HG02623 (cell line): Measurements from ENCODE around the gene MRPS18B.
"Not testable (repeated sequence)": the region's sequence is repeated elsewhere in the genome, so short reads cannot be mapped to it uniquely, and the experiment has no call there.

Experiments
- ATAC-seq: cut with Tn5 transposase; IDR thresholded peaks from one replicate; pipeline ENCODE4 v1.9.1; 2021; ENCODE audit warnings: moderate library complexity; ENCODE audit not compliant: unreplicated experiment

The MRPS18B gene

GRCh38 chr6:30617565-30618269 is at the start of gene MRPS18B:
TSS of gene MRPS18B (plus strand) at chr6:30617840. CDS start at chr6:30617866, 26 bp downstream.
- peak; percentile 59 for ATAC-seq

GRCh38 chr6:30568245-30568644 is 49.4 kb upstream of the MRPS18B start:
- ATAC-seq = no peak

GRCh38 chr6:30570263-30570662 is 47.4 kb upstream of the MRPS18B start:
- ATAC-seq = no peak

- ATAC-seq = peak; percentile 13
These were observed 46.9 kb upstream of the MRPS18B start for GRCh38 chr6:30570740-30571074.

GRCh38 chr6:30571075-30571761 is 46.4 kb upstream of the MRPS18B start, which contains the start of gene ABCF1:
TSS of gene ABCF1 (plus strand) at chr6:30571442. CDS start at chr6:30571488, 46 bp downstream.
- peak; percentile 90 for ATAC-seq

GRCh38 chr6:30571762-30572082 is 45.9 kb upstream of the MRPS18B start:
- no peak for ATAC-seq

GRCh38 chr6:30572148-30572547 is 45.5 kb upstream of the MRPS18B start:
- no peak for ATAC-seq

GRCh38 chr6:30573113-30573512 is 44.5 kb upstream of the MRPS18B start:
- ATAC-seq = no peak

GRCh38 chr6:30578051-30578450 is 39.6 kb upstream of the MRPS18B start:
- no peak for ATAC-seq

- ATAC-seq = no peak
These were observed 33.7 kb upstream of the MRPS18B start for GRCh38 chr6:30583921-30584320.

GRCh38 chr6:30589754-30590358 is 27.8 kb upstream of the MRPS18B start:
- no peak for ATAC-seq

- no peak for ATAC-seq
These were observed 27.1 kb upstream of the MRPS18B start for GRCh38 chr6:30590509-30590908.

- ATAC-seq = no peak
These were observed 26.6 kb upstream of the MRPS18B start for GRCh38 chr6:30591008-30591407.

- ATAC-seq = no peak
These were observed 25.4 kb upstream of the MRPS18B start for GRCh38 chr6:30592287-30592686.

GRCh38 chr6:30597315-30598144 is 20.1 kb upstream of the MRPS18B start:
- ATAC-seq = not testable (repeated sequence)

GRCh38 chr6:30598912-30599624 is 18.6 kb upstream of the MRPS18B start:
- no peak for ATAC-seq

- ATAC-seq = no peak
These were observed 17.9 kb upstream of the MRPS18B start for GRCh38 chr6:30599625-30600324.

GRCh38 chr6:30600451-30600961 is 17.1 kb upstream of the MRPS18B start:
- no peak for ATAC-seq

- ATAC-seq = no peak
These were observed 16.2 kb upstream of the MRPS18B start for GRCh38 chr6:30601436-30601814.
